Posterior cingulate gyrus (tissue), 11 donors: ENCODE results near the gene TC2N.
"Not testable (repeated sequence)": the region's sequence is repeated elsewhere in the genome, so short reads cannot be mapped to it uniquely, and the experiment has no call there.

Experiments
- DNase-seq, 10 donors: peaks; one replicate each; pipeline versions ENCODE4 v3.0.0 to v3.0.0-alpha.2; 2020 to 2021; ENCODE audit warnings: mixed read lengths in 3 of 10
- intact Hi-C: fragments of 100-400 bp; cut with DNase I; formaldehyde crosslinking; loops from one replicate; pipeline ENCODE4 v1.15.1; 2023

Gene TC2N

DNA sequence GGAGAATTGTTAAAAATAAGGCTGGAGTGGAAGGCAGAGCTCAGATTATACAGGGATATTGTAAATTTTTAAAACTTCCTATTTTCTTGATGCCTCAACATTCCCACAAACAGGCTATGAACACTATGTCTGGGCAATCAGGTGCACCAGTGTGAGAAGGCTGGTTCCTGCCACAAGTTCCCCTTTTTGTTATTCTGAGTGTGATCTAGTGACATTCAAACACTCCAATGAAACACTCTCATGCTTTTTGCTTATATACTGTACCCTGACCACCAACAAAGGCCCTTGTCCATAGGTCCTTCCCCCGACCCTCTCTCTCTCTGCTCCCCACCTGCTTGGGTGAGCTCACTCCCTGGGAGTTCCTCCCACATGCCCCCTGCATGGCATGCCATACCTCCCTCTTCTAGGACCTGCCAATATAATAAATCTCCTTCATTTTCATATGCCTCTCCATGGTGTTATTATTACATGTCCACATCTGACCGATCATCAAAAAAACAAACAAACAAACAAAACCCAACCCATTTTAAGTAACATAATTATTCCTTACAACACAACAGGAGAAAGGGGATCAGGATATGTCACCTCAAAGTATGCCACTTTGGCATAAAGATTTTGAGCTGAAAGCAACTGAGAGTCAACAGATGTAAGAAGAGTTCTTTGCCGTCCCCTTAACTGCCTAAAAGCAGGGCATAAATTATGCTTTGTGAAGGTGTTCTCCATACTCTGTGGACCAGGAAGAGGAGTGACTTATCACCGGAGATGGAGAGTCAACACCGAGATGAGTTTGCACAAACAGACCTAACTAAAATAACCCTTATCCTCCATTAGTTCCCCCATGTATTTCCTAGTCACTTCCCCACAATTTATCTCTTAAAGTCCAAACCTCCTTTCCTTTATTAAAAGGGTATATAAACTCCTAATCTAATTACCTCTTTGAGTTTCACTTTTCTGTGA is 92.9 kb downstream of the TC2N start:
- intact Hi-C loops: no loop called here

DNA sequence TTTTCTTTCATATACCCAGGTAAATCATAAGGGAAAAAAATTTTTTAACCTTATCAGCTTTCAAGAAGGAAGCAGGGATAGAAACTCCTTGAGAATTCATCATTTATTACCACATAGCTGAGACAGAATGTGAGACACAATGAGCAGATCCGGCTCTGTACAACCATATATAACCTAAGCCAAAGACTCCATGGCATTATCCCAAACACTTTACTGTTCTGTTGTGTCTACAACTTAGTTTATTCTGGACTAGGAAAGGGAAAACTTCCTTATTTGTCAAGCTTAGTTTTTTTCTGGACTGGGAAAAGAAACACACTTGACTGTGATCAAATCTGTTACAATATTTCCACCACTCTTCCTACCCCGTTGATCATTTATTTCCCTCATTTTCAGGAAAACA is 97.2 kb downstream of the TC2N start:
- no peak for DNase-seq
- intact Hi-C loops: no loop called here

More for the DNA sequence above, 92.9 kb downstream of the TC2N start:
- DNase-seq: no peak

DNA sequence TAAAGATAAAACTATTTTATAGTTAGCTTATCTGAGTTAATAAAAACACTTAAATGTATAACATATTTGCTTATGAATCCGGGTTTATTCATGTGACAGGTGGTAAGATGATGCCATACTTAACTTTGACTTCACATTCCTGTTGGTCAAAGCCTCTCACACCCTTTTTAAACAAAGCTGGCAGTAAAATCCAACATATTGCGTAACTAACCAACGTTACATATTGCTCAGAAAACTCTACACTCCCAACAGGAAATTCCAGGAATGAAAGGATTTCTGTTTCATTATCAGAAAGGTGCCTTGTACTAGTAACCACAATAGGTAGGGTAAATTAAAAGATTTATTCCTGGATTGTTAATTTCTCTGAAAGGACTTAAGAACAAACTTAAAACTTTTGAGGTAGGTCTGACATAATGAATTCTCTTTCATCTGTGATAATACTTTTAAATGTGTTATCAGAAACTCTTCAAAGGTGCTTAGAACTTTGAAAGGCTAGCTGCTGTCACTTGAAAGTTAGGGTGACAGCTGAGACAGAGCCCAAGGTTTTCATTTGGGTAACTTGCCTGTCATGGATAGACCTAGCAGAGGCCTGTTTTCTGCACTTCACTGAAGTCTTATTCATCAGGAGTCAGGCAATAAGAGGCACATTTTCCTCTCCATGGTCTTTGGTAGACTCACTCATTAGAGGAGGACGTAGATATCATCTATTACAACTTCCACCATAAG is 111.6 kb downstream of the TC2N start:
- no peak for DNase-seq
- intact Hi-C loops: no loop called here

DNA sequence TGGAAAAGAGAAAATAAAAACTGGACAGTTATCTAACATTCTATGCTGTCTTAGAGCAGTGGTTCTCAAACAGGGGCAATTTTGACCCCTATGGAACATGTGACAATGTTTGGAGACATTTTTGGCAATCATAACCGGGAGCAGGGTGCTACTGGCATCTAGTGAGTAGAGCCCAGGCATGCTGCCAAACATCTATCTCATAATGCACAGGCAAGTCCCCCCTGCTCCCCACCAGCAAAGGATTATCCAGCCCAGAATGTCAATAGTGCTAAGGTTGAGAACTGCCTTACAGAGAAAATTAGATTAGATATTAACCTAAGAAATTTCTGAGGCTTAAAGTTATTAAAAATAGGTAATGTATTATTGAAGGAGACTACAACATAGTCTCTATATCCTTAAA is 112.5 kb downstream of the TC2N start:
- intact Hi-C loops: no loop called here
- DNase-seq: no peak

DNA sequence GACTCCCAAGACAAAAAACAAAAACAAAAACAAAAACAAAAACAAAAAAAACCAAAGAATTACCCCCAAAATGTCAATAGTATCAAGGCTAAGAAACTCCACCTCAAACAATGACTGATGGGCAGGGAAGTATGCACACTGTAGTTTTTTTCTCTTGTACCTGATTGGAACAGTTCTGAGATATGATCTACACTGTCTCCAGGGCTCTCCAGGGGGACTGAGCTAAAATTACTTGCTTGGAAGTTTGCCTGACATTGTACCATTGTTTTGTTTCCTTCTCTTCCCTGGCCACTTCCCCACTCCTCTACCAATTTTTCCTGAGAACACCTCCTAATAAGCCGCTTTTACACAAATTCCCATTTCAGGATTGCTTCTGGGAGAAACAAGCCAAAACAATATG is 113.2 kb downstream of the TC2N start:
- intact Hi-C loops: no loop called here
- no peak for DNase-seq

DNA sequence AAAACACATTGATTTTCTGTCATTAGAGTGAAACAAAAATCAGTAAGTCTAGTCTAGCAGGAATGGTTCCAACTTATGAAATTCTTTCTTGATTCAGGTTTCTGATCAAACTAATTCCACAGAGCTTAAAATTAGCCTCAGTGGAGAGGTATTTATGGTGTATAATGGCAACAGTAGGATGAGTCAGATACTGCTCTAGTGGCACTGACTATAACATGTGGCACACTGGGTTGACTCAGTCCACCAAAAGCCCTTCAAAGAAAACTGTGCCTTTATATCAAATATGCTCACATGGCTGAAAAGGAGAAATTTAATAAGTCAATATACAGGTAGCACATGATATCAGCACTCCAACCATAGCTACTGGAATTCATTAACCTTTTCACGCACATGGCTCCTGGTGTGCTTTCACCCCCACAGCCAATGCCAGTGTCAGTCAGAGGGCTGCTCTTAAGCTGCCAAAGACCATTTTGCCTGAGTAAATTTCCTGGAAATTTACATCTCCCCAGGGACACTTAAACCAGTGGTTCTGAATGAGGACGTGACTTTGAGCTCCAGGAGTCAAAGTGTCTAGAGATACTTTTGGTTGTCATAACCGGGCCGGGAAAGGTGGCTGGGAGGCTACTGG is 113.7 kb downstream of the TC2N start:
- DNase-seq: no peak
- intact Hi-C loops: no loop called here

DNA sequence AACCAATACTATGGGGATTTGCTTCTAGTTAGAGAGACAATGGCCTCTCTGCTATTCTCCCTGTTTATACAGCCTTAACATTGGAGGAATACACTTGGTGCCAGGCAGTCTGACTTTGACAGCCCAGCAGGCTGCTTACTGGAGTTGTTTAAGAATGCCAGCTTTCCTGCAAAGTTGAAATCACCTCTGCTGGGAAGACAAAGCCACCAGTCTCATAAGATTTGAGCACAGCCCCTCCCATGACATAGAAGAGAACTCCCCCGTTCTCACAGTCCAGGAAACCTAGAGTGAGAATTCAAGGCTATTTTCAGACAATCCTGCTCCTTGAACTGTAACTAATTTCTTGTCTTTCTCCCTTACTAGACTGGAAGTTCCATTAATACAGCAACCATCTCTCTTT is 114.4 kb downstream of the TC2N start:
- DNase-seq: no peak
- intact Hi-C loops: no loop called here

DNA sequence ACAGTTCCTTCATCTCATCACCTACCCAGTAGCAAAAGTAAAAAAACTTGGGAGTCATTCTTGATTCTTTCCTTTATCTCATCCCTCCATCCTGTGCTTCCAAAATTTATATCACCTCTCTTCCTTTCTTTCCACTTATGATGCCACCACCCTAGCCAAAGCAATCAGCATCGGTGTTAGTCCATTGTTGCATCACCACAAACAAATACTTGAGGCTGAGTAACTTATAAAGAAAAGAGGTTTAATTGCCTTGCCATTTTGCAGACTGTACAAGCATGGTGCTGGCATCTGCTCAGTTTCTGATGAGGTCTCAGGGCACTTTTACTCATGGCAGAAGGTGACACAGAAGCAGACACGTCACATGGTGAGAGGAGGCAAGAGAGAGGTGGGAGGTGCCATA is 115.6 kb downstream of the TC2N start:
- DNase-seq: no peak
- intact Hi-C loops: no loop called here

DNA sequence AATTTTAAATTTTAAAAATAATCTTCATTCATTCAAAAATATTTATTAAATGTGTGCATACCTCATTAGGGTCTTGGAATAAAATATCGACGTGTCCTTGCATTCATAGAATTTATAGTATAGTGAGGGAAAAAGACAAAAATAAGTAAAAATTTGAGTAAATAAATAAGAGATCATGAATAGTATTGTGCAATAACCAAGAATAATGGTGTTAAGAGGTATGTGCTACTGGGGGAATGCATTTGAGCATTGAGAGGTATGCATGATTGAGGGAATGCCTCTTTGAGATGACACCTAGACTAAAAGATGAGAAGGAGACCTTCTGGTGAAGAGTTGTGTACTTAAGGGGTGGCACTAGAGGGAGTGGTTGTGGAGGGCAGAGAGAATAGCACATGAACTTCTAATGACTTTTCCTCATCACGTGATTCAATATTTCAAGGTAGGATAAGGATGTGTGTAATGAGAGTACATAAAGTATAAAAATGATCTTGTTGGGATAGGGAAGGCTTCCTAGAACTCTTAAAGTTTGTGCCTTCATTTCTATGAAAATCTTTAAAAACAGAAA is 116.6 kb downstream of the TC2N start:
- DNase-seq: no peak
- intact Hi-C loops: no loop called here

DNA sequence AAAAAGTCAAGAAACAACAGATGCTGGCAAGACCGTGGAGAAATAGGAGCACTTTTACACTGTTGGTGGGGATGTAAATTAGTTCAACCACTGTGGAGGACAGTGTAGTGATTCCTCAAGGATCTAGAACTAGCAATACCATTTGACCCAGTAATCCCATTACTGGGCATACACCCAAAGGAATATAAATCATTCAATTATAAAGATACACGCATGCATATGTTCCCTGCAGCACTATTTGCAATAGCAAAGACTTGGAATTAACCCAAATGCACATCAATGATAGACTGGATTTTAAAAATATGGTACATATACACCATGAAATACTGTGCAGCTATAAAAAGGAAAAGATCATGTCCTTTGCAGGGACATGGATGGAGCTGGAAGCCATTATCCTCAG is 117.5 kb downstream of the TC2N start:
- DNase-seq: no peak
- intact Hi-C loops: no loop called here

DNA sequence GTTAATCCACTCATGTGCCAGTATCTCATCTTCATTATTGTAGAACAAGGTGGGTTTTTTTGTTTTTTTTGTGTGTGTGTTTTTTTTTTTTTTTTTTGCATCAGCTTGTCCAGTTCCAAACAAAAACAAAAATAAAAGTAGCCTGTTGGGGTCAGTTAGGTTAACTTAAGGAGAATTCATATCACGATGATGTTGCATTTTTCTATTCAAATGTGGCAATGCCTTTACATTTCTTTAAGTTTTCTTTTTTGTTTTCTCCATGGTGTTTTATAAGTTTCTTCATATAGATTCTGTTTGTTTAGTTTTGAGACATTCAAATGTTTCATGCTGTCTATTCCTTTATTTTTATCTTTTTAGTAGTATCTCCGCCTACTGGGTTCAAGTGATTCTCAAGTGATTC is 119.3 kb downstream of the TC2N start:
- intact Hi-C loops: no loop called here
- no peak for DNase-seq

DNA sequence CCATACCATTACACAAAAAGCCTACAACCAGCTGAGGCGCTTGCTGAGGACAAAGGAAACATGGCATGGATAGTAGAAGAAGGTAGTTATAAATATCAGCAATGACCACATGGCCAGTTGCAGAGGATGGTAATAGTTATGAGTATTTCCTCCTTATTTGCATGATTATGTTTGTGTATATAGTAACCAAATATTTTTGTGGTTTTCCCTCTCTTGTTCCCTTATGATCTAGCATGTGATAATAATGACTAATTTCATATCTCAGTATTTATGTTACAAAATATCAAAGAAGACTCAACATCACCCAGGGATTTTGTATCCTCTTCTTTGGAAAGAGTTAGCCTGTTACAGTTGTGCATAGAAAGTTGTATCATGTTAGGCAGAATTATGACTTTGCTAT is 122.0 kb downstream of the TC2N start:
- DNase-seq: no peak
- intact Hi-C loops: no loop called here

DNA sequence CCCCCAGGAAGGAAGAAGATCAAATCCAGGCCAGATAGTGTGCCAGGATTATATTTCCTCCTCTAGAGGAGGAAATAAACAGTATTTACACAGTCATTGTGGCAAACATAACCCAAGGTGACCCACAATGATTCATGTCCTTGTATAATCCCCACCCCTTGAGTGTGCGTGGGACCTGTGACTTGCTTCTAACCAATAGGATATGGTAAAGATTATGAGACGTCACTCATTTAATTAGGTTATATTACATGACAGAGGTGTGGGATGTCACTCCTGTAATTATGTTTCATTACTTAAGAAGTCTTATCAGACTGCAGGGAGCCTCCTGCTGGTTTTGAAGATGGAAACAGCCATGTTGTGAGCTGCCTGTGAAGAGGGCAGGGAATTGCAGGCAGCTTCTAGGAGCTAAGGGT is 123.3 kb downstream of the TC2N start:
- intact Hi-C loops: no loop called here
- no peak for DNase-seq

DNA sequence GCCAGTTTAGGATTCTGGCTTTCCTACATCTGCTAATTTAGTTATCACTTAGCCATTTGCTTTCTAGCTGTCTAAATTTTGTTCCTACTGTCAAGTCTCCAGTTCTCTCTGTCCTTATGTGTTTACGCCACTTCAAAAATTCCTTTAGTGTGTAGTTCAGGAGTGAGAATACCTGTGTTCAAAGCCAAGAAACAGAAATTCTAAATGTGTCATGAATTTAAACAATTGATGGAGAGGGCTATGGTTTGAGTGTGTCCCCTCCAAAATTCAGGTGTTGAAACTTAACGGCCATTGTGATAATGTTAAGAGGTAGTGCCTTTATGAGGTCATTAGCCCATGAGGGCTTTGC is 124.1 kb downstream of the TC2N start:
- intact Hi-C loops: no loop called here
- no peak for DNase-seq

DNA sequence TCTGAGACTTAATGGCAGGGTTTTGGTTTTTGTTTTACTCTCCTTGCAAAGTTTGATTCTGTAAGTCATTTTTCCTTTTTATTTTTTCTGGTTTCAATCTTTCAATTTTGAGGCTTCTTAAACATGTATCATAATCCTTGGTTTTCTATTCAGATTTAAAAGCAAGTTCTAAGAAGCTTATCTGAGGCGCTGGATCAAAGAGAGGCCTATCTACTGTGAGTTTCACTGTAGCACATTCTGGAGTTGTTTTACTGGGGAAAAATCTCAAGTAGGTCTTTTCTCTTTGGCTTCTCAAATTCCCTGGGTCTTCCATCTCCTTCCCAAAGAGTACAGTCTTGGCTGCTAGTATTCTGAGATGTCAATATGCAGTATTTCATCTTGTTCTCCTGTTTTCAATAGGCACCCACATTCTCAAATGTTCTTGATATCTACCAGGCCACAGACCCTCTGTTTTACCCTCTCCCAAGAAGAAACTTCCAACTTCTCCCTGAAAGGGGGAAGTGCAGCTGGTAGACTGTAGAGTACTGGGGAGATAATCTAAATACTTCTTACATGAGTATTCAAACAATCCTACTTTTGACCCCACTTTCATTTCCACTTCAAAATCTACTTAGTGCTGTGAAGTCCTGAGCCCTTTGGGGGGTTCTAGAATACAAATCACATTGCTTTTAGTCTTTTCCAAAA is 124.6 kb downstream of the TC2N start:
- intact Hi-C loops: no loop called here
- no peak for DNase-seq

DNA sequence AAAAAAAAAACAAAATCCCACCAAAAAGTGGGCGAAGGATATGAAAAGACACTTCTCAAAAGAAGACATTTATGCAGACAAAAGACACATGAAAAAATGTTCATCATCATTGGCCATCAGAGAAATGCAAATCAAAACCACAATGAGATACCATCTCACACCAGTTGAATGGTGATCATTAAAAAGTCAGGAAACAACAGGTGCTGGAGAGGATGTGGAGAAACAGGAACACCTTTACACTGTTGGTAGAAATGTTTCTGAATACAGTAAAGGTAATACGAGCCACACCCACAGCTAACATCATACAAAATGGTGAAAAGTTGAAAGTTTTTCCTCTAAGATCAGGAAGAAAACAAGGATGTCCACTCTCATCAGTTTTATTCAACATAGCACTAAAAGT is 127.5 kb downstream of the TC2N start:
- intact Hi-C loops, DNase-seq: not testable (repeated sequence)

DNA sequence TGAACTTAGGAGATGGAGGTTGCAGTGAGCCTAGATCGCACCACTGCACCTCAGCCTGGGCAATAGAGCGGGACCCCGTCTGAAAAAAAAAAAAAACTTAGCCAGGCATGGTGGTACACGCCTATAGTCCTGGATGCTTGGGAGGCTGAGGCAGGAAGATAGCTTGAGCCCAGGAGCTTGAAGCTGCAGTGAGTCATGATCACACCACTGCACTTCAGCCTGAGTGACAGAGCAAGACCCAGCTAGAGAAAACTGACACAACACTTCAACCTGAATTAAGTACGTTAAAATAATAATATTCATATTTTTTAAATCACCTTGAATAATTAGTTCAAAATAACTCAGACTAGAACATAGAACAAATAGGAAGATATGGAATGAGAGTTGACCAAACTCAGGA is 129.7 kb downstream of the TC2N start:
- intact Hi-C loops: no loop called here
- no peak for DNase-seq

DNA sequence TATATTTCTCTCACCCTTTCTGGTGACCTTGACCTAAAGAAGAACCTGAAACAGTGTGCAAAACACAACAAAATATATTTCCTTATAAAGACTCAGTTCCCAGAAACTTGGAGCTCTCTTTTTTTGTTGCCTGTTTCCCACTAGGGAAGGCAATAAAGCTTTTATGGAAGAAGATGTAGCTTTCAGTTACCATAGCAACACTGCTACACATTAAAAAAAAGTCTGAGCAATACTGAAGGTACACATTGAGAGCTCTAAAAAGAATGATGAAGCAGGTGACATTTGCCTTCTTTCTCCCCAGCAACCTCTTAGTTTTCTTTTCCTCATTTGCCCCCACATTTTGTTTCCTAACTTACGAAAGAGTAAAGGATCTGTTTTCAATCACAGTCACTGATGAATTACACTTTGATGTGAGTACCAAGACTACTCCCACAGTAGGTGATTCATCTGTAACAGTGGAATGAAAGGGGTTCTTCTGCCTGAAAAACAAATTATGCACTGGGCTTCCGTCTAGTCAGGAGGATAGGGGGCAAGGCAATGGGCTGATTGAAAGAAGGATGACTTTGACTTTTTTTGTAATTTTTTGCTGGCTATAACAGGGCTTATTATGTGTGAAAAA is 134.4 kb downstream of the TC2N start:
- DNase-seq: no peak
- intact Hi-C loops: no loop called here

DNA sequence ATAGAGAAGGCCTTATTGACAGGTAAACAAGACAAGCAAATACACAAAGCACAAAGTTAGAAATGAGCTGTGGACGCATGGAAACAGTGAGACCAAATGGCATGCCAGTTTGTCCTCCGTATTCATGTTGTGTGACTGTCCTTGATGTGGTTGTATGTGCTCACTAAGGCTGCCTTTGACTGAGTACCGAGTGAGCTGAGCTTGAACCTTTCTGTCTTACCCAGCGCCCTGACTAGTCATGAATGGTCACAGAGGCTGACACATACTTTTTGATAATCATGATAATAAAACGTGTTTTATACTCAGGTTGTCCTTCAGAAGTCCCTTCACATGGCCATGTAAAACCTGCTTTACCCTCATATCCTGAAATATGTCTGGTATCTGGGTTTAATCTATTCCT is 134.9 kb downstream of the TC2N start:
- intact Hi-C loops: no loop called here
- DNase-seq: no peak

DNA sequence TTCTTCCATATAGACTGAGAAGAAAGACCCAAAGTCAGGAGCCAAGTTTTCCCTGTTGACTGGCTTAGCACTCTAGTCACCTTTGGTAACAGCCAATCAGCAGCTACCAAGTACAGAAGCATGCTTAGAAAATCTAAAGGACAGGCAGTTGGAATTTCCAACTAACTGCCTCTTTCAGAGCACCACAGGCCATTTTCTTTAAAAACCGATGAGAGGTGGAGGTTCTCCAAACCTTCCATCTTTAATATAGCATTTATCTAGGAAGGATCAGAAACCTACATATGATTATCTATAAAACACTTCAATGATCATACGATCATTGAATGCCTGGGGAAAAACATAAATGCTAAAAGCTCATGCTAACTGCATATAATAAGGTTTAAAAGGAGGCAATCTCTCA is 135.3 kb downstream of the TC2N start, which contains the start of gene CATSPERB:
CATSPERB (minus strand) TSS at position 101 of the 400 bp plus-strand sequence. CDS start 2,607 bp downstream, outside the sequence.
- intact Hi-C loops: no loop called here
- DNase-seq: no peak
